Measurements from ENCODE around the gene HPS3.
"Not testable (repeated sequence)": the region's sequence is repeated elsewhere in the genome, so short reads cannot be mapped to it uniquely, and the experiment has no call there.

Gene HPS3, protein sequence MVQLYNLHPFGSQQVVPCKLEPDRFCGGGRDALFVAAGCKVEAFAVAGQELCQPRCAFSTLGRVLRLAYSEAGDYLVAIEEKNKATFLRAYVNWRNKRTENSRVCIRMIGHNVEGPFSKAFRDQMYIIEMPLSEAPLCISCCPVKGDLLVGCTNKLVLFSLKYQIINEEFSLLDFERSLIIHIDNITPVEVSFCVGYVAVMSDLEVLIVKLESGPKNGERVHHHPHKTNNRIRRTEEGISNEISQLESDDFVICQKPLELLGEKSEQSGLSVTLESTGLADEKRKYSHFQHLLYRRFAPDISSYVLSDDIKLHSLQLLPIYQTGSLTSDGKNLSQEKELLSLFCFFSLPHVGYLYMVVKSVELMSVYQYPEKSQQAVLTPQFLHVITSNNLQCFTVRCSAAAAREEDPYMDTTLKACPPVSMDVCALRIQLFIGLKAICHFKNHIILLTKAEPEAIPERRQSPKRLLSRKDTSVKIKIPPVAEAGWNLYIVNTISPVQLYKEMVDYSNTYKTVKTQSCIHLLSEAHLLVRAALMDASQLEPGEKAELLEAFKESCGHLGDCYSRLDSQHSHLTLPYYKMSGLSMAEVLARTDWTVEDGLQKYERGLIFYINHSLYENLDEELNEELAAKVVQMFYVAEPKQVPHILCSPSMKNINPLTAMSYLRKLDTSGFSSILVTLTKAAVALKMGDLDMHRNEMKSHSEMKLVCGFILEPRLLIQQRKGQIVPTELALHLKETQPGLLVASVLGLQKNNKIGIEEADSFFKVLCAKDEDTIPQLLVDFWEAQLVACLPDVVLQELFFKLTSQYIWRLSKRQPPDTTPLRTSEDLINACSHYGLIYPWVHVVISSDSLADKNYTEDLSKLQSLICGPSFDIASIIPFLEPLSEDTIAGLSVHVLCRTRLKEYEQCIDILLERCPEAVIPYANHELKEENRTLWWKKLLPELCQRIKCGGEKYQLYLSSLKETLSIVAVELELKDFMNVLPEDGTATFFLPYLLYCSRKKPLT

DNA sequence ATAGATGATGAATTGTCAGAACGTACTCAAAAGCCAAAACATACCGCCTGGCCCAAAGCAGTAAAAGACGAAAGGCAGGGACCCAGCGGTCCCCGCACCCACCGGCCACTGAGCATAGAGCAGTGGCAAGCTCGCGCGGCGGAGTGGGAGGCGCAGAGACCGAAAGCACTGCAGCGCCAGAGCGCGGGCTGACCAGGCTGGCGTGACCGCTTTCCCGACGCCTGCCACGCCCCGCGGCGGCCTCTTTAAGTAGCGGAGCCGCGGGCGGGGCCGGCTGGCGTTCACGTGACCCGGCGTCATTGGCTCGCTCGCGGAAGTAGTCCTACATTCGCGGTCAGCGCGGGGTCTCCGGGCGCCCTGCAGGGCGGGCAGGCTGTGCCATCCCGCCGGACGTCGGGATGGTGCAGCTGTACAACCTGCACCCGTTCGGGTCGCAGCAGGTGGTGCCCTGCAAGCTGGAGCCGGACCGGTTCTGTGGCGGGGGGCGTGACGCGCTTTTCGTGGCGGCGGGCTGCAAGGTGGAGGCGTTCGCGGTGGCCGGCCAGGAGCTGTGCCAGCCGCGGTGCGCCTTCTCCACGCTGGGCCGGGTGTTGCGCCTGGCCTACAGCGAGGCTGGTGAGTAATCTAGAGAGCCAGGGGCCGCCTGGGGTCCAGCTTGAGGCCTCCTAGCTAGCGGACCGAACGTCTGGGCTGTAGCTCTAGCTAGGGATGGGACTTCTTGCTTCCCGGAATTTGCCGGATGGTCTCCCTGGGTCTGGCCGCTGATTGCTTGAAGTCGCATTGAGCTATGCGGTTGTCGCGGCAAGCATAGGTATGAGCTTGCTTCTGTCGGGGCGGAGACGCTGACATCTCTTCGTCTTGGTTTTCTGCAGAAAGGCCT lies at the start of gene HPS3:
Gene HPS3 (plus strand): TSS at position 313 of the 880 bp plus-strand sequence. CDS start 86 bp downstream, at position 399.
- DNase-seq = peak; percentile 65

DNA sequence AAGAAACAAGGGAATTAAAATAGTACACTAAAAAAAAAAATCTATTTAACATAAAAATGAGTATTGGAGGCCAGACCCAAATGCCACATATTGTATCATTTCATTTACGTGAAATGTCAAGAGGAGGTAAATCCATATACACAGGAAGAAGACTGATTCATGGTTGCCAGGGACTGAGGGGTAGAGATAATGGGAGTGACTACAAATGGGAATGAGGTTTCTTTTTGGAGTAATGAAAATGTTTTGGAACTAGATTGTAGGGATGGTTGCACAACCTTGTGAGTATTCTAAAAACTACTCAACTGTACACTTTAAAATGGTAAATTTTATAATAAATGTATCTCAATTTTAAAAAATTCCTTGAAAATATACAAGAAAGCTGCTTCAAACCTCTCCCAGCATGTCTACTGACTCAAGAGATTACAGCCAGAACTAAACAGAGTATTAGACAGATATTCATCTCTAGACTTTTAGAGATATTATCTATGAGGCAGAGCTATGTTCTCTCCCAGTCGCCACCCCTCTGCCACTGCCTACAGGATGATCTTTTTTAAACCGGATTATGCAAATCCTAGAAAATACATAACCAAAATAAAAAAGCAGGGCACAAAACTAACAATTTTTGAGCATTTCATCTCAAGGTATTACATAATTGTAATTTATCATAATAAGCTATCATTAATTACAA lies 49.3 kb upstream of the HPS3 start:
- no peak for DNase-seq

- no peak for DNase-seq
These were observed 48.7 kb upstream of the HPS3 start for GRCh38 chr3:149080699-149081091.

GRCh38 chr3:149081772-149082171 lies 47.7 kb upstream of the HPS3 start:
- no peak for DNase-seq

- no peak for DNase-seq
These were observed 43.6 kb upstream of the HPS3 start for GRCh38 chr3:149085828-149086231.

DNA sequence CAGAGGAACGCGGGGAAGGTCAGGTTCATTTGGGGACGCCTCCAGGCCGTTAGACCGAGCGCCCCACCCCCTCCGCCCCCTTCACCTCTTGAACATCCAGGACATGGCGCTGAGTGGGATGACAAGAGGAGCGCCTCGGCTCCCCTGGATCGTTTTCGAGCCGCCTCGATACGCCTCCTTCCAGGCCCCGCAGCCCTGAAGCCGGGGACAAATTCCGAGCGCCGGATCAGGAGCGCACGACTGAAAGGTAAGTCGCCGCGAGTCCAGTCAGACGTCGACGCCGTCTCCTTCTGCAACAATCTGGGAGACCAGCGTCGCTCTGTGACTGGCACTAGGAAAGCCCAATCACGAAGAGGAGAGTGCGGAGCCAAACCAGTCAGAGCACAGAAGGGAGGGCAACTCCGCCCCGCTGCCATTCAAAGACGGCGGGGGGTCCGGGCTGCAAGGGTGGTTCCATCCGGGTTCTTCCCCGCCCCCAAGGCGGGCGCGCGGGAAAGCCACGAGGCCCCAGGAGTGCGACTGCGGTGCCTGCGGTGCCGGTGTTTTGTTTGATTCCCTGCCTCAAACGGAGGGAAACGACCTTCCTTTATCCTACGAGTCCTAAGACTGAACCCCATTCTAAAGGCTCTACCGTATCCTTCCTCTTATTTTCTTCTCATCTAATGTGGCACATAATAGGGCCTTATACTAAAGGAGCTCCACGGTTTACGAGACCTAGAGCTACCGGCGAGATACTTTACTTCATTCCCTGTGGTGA lies 43.0 kb upstream of the HPS3 start, which contains the start of gene HLTF:
Gene HLTF (minus strand): TSS at position 302 of the 757 bp plus-strand sequence. CDS start 197 bp downstream, at position 105.
- DNase-seq = peak; percentile 80

GRCh38 chr3:149087208-149087607 lies 42.2 kb upstream of the HPS3 start:
- DNase-seq = no peak

DNA sequence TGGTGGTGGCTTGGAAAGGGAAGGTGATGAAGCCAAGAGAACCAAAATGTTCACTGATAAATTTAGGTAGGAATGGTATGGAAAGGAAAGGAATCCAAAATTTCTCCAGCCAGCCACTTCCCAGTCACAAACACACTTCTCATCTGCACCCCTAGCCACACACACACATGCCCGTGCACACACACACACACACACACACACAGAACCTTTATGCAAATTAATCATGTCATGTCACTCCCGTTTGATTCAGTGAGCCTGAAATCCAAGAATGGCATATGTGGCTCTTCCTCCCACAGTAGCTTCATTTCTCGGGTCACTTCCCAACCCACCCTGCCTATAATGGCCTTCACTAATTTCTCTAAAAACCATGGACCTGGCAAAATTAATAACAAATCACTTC lies 40.0 kb upstream of the HPS3 start:
- DNase-seq = no peak

DNA sequence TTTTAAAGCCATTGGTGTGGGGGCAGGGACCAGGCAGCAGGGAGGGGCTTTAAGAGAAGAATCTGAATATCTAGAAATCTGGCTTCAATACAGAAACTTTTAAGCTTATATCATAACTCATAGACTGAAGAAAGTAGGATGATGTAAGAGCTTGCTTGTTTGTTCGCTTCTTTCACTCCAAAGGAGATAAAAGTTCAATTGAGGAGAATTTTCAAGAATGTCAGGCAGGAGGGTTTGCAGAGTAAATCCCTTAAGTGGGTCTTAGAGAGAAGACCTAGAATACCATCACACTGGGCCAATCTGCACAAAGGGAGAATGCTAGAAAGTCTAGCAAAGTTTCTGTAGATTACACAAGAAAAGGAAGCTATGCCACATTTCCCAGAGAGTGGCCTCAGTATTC lies 39.0 kb upstream of the HPS3 start:
- no peak for DNase-seq

DNA sequence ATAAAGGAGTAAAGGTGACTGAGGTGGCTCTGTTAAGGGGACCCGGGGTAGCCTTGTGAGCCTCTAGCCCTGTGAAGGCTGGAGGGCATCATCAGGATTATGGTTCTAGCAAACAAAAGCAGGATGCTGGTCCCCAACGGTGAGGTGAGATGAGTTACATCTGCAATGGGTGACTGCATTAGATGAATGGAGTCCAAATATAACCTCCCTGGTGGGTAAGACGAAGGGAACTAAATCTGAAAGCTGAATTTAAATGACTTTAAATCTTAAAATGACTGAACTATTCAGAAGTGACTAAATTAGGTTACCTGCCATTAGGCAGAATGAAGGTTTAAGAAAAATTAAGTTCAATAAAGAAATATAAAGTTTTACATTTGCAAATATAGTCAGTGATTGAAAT lies 38.5 kb upstream of the HPS3 start:
- no peak for DNase-seq

DNA sequence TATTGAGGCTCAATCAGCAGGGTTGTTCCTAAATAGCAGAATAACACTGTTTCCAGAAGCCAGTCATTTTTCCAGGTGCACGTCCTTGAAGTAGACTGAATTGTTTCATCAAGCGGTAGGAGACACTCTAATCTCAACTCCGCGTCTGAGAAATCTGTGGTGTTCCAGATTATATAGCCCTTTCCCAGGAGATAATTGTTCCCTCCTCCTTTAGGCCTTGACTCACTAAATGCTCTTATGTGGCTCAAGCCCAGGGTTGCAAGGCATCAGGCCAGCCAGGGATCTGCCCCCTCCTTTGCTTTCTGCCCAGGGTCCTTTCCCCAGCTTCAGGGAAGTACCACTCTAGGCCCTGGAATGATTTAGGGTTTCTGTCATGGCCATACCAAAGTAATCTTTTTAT lies 37.5 kb upstream of the HPS3 start:
- no peak for DNase-seq

DNA sequence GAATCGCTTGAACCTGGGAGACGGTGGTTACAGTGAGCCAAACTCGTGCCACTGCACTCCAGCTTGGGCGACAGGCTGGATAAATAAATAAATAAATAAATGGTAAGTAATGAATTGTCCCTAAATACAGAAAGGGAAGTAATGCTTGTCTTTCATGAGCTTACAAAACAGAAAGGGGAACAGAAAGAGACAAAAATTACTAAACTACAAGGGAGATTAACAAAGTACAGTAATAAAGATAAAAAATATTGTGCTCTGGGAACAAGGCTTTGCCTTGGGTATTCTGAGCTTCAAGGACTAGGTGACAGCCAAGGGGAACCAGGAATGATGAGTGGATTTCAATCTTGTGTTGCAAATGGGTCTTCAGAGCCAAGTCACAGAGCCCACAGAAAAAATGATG lies 34.0 kb upstream of the HPS3 start:
- no peak for DNase-seq

- not testable (repeated sequence) for DNase-seq
These were observed 31.5 kb upstream of the HPS3 start for GRCh38 chr3:149097987-149098386.

GRCh38 chr3:149101154-149101553 lies 28.3 kb upstream of the HPS3 start:
- no peak for DNase-seq

- no peak for DNase-seq
These were observed 27.8 kb upstream of the HPS3 start for GRCh38 chr3:149101641-149102040.

- no peak for DNase-seq
These were observed 25.0 kb upstream of the HPS3 start for GRCh38 chr3:149104484-149104883.

DNA sequence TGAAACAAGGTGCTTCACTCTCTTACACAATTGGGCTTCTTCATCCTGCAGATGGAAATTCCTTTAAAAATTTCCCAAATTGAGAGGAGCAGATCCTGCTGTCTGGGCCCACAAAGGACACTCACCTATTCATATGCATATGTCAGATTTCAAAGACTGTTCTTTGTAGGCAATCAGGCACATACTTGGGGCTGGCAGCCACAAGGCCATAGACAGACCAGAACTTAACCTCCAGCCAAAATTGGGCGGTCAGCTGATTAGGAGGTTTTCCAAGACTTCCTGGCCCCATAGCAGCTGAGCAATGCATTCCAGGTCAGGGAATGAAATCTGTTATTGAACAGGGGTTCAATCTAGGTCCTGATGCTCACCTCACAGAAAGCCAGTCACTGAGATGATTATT lies 15.0 kb upstream of the HPS3 start:
- DNase-seq = no peak

DNA sequence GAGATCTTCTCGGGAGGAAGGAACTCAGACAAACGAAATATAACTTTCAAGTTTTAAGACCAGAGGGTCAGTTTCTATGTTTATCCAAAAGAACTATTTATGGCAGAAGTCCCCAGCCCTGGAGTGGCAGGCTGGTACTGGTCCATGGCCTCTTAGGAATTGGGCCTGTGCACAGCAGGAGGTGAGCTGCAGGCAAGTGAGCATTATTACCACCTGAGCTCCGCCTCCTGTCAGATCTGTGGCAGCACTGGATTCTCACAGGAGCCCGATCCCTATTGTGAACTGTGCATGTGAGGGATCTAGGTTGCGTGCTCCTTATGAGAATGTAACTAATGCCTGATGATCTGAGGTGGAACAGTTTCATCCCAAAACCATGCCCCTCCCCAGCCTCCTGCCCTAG lies 14.3 kb upstream of the HPS3 start:
- no peak for DNase-seq

DNA sequence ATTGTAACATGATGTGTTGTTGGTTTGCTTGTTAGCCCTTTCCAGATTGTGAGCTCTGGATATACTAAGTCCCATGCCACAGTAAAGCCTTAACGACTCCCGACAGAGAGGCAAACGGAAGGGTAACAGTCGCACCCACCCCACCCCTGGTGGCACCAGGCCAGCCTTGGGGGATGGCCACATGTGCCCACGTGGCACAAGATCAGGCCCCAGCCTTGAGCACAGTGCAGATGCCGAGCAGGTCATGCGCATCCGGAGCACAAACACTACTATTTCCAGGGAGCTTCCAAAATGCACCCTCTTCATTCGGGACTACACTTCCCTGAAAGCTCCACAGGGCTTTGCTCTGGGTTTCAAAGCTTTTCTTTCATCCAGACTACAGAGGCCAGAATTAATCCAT lies 10.7 kb upstream of the HPS3 start:
- no peak for DNase-seq

- no peak for DNase-seq
These were observed 10.0 kb upstream of the HPS3 start for GRCh38 chr3:149119466-149119865.

All from activated CD4-positive, alpha-beta T cell treated with anti-CD3 and anti-CD28 coated beads for 1 hour (primary cell).